Vagina (tissue), 2 donors: Measurements from ENCODE around the gene MRPS11.

Experiments used
- POLR2A ChIP-seq, 2 donors: fragments of 450-650 bp; IDR thresholded peaks; one replicate each; pipeline ENCODE4 v1.6.1; 2017; ENCODE audit warnings: antibody characterized with exemption in 2 of 2, mild to moderate bottlenecking in 2 of 2, moderate library complexity in 2 of 2
- POLR2AphosphoS5 ChIP-seq, 2 donors: sonication (generic); formaldehyde crosslinking; IDR thresholded peaks; one replicate each; pipeline ENCODE4 v1.9.0; 2017; ENCODE audit warnings: antibody characterized with exemption in 2 of 2, mild to moderate bottlenecking in 2 of 2, low read depth in 1 of 2; ENCODE audit not compliant: insufficient read depth in 1 of 2
- TF ChIP-seq, protein P1 (sequence below), 3 experiments: fragments of 450-650 bp in 2 of 3; fragments of 200-600 bp in 1 of 3; sonication (generic) in 1 of 3; IDR thresholded peaks; one replicate each; pipeline ENCODE4 v1.5.1; 2017 to 2019; ENCODE audit warnings: antibody characterized with exemption in 3 of 3, mild to moderate bottlenecking in 2 of 3, moderate library complexity in 2 of 3

DNA sequence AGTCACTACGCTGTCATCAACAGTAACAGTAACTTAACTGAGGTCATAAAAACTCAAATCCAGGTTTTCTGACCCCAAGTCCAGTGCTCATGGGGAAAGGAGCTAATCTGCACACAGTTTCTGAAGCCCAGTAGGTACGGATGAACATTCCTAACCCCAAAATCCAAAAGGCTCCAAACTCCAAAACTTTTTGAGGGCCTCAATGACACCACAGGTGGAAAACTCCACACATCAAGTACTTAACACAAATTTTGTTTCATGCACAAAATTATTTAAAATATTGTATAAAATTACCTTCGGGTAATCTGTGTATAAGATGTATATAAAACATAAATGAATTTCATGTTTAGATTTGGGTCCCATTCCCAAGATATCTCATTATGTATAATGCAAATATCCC is 10.8 kb upstream of the MRPS11 start:
- TF ChIP-seq, protein P1, sequence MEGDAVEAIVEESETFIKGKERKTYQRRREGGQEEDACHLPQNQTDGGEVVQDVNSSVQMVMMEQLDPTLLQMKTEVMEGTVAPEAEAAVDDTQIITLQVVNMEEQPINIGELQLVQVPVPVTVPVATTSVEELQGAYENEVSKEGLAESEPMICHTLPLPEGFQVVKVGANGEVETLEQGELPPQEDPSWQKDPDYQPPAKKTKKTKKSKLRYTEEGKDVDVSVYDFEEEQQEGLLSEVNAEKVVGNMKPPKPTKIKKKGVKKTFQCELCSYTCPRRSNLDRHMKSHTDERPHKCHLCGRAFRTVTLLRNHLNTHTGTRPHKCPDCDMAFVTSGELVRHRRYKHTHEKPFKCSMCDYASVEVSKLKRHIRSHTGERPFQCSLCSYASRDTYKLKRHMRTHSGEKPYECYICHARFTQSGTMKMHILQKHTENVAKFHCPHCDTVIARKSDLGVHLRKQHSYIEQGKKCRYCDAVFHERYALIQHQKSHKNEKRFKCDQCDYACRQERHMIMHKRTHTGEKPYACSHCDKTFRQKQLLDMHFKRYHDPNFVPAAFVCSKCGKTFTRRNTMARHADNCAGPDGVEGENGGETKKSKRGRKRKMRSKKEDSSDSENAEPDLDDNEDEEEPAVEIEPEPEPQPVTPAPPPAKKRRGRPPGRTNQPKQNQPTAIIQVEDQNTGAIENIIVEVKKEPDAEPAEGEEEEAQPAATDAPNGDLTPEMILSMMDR (IDR thresholded peaks at IDR 0.05): no peak
- TF ChIP-seq POLR2AphosphoS5 (IDR thresholded peaks at IDR 0.05; ENCODE audit: insufficient read depth in 1 of 2, low read depth in 1 of 2) (no peak), POLR2A (IDR thresholded peaks at IDR 0.05) (no peak)
